HG03175 (cell line): ENCODE data around the gene KCNAB1.

Experiments
- ATAC-seq: cut with Tn5 transposase; IDR thresholded peaks from one replicate; pipeline ENCODE4 v1.9.1; 2021; ENCODE audit warnings: mild to moderate bottlenecking, moderate library complexity; ENCODE audit not compliant: unreplicated experiment

Gene KCNAB1

DNA sequence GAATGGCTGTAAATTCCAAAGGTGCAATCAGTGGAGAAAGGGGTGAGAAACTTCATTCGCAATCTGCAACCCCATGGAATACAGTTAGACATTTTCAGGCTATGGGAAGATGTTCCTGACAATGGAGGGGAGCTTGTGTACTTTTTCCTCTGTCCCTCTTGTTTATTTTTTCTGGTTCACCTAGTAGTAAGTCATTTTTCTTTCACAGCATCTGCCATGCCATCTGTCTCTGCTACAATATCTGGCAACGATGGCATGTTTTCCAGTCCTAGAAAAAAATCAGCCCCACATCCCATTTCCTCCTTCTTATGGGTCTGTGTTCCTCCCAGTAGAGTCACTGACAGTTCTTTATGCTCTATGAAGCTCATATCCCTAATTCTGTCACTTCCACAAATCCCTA, 358.5 kb downstream of the KCNAB1 start:
- ATAC-seq = no peak

DNA sequence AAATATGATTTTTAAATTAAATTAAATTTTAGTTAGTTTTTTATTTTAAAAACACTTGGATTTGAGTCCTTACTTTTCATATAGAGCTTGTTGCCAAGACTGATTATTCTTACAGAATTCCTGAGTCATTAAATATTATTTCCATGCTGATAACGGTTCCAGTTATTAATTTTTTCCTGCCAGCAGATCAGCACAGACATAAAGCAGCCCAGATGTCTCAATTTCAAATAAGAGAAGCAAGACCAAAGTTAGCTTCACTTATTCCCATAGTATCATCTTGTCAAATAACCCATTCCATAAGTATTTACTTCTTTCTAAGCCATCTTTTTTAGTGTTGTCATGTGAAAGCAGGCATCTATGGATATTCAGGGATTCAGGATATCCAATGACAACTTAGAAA, 359.2 kb downstream of the KCNAB1 start:
- ATAC-seq = no peak

DNA sequence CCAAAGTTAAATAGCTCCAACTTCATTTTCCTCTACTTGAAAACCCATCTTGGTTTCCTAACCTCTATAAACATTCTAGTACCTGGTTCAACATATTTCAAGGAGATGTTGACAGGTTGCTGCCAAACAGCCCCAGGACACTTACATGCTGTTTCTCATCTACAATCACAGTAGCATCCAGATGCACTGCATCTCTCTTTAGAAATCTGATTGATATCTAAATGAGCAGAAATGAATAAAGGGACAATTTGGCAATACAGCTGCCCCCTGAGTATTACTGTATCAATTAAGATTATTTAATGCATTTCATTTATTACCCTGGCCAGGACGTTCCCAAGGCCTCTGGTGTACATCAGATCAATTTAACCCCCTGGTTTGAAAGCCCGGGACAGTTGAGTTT, 360.6 kb downstream of the KCNAB1 start:
- no peak for ATAC-seq

DNA sequence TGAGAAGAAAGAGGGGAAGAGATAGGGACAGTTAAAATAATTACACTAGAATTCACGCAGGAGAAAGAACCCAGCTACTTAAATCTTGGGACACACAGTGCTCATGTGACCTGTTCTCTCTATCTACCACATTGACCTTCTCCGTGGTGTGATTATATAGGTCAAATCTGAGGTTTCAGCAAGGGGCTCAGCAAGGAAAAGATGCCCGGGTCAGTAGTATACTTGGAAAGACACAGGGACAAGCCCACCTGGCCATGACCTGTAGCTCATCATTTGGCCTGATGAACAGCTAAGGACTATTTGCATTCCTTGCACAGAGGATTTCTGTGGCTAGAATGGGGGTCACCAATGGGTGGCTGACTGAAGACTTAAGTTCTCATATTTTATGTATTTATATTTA, 362.6 kb downstream of the KCNAB1 start:
- ATAC-seq = peak; percentile 3

DNA sequence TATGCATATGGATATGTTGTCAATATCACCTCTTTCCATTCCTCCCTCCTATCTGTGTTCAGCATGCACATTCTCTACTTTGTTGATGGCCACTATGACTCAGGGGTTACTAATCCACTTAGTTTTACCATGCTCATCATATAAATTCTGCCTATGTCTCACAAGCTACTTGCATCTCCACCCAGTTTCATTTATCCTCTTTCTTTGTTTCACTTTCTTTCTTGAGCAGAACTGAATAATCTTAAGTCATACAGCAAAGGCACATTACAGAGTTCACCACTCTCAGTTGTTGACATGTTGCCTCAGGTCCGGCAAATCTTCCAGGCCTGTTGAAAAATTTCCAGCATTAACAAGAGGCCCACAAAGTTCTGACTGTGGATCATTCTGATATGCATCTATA, 363.0 kb downstream of the KCNAB1 start:
- peak; percentile 90 for ATAC-seq

DNA sequence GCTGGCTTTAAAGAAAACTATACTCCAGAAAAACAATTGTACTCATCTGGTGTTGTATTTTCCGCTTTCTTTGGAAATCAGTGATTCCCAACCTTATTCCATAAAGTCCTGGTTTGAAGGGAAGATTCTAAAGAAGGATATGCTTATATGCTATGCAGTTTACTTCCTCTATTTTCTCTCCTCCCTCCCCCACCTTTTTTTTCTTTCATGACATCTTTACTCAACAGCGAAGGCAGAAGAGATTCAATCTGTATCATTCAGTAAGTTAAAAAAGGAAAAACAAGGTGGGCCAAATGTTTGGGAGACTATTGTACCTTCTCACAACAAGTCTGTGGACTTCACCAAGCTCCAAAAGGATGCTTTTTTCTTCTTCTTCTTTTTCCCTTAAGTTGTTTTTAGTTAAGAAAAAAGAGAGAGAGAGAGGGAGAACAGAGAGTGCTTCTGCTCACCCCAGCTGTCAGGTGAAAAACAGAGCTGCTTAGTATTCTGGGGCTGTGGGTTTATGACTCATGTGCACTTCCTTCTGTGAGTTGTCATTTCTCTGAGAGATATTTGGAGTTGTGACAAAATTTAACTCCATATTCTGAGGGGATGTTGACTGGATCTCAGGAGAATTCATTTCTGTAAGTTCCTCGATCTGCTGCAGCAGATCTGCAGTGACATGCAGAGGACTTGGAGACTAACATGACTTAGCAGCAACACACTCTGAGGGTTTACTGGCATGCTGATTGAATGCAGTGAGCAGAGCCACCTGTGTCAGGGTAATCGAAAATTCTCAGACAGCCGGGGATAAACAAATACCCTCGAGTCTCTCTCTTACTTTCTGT, 363.8 kb downstream of the KCNAB1 start:
- ATAC-seq = peak; percentile 85

DNA sequence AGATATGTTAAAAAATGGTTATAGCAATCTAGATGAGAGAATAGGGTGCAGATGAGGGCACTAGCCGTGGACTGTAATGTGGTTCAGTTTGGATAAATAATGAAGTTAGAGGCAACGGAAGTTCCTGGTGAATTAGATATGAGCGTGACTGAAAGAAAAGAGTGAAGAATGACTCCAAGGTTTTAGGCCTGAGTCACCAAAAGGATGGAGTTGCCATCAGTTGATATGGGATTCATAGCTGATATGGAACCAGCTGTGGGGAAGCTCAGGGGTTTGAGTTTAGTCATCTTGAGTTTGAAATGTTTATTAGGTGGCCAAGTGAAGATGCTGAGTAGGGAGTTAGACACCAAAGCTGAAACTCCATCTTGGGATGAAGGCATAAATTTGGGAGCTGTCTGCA, 368.4 kb downstream of the KCNAB1 start:
- no peak for ATAC-seq

DNA sequence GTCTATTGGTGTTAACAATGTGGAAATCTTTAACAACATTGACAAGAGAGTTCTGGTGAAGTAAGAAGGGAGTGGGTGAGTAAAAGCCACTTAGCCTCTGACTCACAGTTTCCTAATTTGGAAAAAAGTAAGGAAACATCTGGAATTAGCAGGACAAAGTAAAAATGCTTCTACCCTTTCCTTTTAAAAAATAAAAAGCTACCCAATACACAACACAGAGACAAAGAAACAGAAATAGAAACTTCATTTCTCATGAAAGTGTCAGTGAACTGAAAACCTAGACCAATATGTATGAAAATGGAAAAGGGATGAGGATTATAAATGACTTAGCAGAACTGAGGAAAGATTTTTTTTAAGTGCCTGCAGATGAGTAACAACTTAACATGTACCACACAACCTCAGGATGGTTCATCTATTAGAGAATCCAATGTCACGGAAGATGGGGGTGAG, 369.1 kb downstream of the KCNAB1 start:
- ATAC-seq = no peak

DNA sequence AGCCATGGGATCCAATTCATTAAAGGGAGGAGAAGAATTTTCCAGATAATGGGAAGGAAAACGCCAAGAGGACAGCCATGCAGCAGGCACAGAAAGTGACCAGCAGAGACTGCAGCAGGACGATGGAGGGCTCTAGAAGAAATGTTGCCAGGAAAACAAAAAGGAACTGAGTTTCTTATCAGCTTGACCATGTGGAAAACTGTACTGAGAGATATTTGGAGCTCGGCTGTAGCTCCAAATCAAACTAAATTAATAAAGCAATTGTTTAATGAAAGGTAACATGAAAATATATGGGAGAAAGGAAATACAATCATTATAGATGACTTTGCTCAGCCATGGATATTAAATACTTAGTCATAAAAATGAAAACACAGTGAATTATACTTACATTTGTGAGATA, 370.8 kb downstream of the KCNAB1 start:
- ATAC-seq = no peak

DNA sequence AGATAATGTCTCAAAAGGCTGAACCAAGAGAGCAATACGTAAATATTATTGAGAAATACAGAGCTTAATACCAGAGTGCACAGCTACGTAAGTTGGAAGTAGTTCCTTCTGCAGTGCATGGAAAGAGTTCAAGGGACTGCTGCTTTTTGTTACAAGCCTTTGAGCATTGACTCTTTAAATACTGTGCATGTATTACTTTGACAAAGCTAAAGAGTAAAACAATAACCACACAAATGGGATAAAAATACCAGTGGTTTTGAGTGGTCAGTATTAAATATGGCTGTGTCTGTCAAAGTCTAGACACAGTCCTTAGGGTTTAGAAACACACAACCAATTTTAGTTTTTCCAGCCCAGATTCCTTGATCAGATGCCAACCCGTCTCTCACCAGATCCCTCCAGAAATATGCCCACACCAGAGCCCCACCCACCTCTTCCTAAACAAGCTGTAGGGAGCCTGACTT, 372.5 kb downstream of the KCNAB1 start:
- no peak for ATAC-seq

DNA sequence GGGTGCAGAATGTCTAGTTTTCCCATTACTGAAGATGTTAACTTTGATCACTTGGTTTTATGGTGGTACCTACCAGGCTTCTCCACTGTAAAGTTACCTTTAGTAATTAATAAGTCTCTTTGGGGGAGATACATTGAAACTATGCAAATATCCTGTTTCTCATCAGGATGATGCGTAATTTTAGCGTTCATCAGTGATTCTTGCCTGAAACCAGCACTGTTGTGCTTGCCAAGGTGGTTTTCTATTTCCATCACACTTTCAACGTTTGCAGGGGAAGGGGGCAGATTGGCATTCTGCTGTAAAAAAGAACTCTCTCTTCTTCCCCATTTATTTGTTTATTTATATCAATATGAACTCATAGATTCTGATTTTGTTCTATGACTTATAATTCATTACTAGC, 373.5 kb downstream of the KCNAB1 start:
- ATAC-seq = no peak

DNA sequence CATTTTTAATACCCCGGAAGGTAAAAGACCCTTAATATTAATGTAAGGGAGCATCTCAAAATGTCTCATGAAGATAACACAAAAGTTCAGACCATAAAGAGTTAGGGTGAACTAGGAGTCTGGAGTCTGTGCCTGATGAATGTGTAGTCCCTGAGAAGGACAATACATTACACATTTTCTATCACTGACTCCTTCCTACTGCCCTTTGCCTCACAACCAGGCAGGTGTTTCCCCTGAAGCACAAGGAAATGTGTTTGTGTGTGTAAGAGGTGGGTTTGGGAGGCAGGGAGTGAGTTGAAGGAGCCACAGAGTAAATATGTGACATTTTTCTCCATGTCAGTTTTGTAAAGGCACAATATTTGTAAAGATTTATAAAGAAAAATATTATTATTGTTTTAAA, 375.4 kb downstream of the KCNAB1 start:
- no peak for ATAC-seq

DNA sequence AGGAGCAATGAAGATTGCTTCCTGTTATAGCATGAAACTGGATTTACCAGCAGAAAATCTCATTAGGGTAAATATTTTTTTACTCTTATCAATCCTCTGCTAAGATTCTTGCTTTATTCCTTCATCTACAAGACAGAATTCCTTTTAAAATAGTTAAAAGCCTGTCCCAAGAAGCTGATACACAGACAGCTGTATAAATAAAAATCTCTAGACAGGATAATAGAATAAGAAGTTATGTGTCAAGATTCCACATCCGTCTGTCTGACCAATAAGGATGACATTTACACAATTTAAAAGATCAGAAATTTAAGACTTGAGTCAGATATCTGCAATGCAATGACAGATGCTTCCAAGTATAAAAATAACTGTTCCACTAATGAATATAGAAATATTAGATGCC, 376.9 kb downstream of the KCNAB1 start:
- no peak for ATAC-seq

DNA sequence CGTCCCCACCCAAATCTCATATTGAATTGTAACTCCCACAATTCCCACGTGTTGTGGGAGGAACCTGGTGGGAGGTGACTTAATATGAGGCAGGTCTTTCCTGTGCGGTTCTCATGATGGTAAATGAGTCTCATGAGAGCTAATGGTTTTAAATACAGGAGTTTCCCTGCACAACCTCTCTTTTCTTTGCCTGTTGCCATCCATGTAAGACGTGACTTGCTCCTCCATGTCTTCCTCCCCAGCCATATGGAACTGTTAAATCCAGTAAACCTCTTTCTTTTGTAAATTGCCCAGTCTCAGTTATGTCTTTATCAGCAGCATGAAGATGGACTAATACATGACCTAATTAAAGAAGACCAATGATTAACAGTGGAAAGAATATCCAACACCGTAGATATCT, 377.9 kb downstream of the KCNAB1 start:
- no peak for ATAC-seq

DNA sequence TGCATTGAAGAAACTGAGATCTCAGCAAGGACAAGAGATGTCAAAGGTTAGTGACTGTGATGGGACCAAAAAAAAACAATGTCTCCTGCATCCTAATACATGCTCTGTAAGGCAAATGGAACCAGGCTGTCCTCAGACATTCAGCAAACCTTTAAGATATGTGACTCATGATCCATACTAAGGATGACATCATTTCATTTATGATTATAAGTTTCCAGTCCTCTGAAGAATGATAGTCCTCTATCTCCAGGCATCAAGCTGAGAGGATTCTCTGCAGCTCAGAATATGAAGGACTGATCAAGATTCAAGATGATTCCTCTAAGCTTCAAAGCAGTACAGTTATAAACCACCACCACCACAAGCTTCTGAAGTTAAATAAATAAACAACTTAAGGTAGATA, 386.9 kb downstream of the KCNAB1 start:
- ATAC-seq = no peak

DNA sequence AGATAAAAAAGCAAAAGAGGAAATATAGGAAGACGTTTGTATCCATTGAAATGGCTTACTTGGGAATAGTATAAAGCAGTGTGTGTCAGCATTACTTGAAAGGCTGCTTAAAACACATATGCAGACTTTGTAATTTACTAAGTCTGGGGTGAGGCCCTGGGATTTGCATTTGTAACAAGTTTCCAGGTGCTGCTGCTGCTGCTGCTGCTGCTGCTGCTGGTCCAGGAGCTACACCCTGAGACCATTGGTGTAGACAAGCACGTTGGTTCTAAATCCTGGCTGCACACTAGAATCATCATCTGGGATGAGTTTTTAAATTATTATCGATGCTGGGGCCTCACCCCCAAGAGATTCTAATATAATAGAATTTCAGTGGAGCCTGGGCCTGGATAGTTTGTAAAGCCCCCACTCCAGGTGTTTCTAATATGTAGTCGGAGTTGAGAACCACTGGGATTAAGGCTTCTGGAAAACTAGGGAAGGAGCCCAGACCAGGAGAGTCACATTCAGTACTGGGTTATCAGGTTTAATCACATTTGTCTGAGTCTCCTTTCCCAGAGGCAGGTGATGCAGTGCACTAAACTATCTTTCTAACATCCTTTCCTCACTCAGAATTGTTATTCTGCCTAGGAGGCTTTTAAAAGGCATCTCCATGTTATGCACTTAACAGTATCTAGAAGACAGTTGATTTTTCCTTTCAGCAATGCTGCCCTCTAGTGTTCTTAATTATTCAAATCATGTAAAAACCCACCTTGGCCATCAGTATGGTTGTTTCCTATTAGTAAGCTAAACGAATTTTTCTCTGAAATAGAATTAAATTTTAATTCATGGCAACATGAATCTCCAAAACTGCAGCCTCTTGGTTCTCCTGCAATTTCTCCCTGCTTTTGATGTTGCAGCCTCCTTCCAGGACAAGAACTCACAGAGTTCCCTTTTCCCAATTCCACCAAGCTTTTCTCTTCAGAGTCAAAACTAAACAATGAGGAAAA, 389.1 kb downstream of the KCNAB1 start:
- peak; percentile 74 for ATAC-seq

DNA sequence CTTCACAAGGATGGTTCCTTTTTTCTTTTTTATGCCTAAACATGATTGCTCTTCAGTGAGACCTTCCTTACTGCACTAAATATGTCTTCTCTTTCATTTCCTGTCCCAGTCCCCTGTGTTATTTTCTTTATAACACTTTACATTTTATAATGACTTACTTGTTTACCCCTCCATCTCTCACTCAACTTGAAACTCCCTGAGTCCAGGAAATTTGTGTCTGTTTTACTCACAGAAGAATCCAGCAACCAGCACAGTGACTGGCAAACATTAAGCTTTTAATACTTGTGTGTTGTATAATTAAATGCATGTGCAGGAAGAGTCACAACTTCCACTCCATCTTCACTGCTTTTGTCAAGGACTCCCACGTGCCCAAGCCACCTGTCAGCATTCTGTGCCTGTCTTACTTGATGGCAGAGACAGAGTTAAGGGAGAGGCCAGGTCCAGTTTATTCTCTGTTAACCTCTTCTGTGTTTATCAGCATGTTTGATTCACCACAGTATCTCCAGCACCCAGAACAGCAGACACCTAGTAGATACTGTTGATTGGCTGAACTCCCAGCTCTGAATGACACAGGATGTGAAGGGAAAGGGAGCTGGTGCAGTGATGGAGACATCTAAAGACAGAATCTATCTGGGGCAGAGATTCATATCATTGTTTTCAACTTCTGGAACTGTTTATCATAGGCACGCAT, 391.8 kb downstream of the KCNAB1 start:
- no peak for ATAC-seq

DNA sequence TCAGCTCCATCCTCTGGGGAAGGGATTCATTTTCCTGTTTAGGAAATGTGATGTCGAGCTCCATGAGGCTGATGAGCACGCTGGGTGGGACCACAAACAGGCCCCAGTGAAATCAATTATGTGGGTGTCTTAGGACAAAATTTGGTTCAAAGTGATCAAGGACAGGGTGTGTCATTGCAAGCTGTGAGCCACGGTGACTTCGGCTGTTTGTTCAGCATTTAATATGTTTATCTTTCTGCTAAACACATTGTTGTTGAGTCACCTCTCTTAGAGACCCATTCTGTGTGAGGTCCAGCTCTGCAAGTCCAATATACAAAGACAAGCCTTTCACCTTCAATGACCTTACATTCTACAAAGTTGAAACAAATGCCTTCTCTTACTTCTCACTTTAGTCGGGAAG, 393.2 kb downstream of the KCNAB1 start:
- ATAC-seq = no peak

DNA sequence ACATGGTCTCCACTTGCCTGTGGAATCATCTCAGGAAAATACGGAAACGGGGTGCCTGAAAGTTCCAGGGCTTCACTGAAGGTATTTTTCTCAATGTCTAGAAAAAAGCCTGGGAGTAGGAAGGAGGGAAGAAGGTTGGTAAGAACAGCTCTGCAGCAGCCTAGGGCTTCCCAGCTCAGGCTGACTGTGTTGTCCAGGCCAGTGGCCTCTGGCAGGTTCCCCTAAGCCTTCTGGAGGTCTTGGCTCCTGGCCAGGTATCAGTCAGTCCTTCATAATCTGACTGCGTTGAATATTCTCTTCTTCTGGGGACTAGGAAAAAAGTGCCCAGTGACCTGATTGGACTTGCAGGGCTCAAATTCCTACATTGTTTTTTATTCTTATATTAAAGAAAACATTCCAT, 395.9 kb downstream of the KCNAB1 start:
- ATAC-seq = no peak

DNA sequence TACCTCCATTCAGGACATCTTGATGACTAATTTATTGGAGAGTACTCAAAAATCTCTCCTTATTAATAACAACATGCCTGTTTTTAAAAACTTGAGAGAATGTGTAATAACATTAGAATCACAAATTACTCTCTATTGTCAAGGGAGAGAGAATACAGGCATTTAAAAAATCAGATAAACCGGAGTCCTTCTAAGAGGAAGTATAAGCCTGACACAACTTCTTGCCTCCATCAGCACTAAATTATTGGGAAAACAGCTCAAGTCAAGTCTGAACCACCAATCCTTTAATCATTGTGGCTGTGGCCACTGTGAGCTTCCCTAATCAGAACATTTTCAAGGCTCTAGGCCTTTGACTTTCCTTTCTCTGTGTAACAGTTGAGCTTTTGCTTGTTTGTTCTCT, 396.6 kb downstream of the KCNAB1 start:
- no peak for ATAC-seq

DNA sequence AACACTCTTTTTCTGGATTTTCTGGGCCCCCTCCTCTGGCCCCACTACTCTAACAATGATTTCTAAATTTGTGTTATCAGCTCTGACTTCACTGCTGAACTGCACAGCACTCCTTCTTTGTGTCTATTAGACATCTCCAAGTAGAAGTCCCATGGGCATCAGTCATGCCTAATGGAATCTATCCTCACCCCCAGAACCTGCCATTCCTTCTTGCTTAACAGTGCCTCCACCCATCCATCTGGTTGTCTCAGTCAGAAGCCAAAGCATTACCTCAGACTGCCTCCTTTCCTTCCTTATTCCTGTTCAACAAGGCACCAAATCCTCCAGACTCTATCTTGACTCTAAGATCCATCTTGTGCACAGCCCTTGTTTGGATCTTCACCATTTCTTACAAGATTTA, 398.3 kb downstream of the KCNAB1 start:
- no peak for ATAC-seq
